Psoas muscle (tissue), 8 donors: ENCODE data around the gene CD3G. TPM values are rescaled to one million over a fixed set of nuclear protein-coding genes. Genes with fewer than 3 reads are reported as not detected.
"Not testable (repeated sequence)": the region's sequence is repeated elsewhere in the genome, so short reads cannot be mapped to it uniquely, and the experiment has no call there.

Experiments used
- ATAC-seq, 4 donors: fragments of 200-7000 bp; cut with Tn5 transposase; one replicate each; pipeline ENCODE4 v1.9.1; 2020; ENCODE audit warnings: moderate library complexity in 3 of 4, mild to moderate bottlenecking in 2 of 4
- DNase-seq, 2 donors: peaks; one replicate each; pipeline ENCODE4 v3.0.0-alpha.2; 2020
- H3K27ac ChIP-seq: fragments of 200-600 bp; one replicate; pipeline ENCODE4 v1.8.0; 2022
- H3K27me3 ChIP-seq, 3 donors: fragments of 200-600 bp in 1 of 3; one replicate each; pipeline versions ENCODE4 v1.6.1 to v1.8.0; 2013 to 2022; ENCODE audit warnings: low read length in 2 of 3, mild to moderate bottlenecking in 2 of 3, moderate library complexity in 1 of 3; ENCODE audit not compliant: insufficient read depth in 3 of 3
- H3K36me3 ChIP-seq, 2 donors: fragments of 200-600 bp in 1 of 2; one replicate each; pipeline versions ENCODE4 v1.6.1 to v1.8.0; 2013 to 2022; ENCODE audit warnings: low read depth in 1 of 2, mild to moderate bottlenecking in 1 of 2, moderate library complexity in 1 of 2; ENCODE audit not compliant: insufficient read depth in 1 of 2
- H3K4me1 ChIP-seq: fragments of 200-600 bp; one replicate; pipeline ENCODE4 v1.8.0; 2022
- H3K4me3 ChIP-seq: fragments of 200-600 bp; one replicate; pipeline ENCODE4 v1.8.0; 2022; ENCODE audit warnings: mild to moderate bottlenecking
- H3K9me3 ChIP-seq: fragments of 200-600 bp; one replicate; pipeline ENCODE4 v1.8.0; 2022
- CTCF ChIP-seq: fragments of 200-600 bp; IDR thresholded peaks from one replicate; pipeline ENCODE4 v1.8.0; 2022; ENCODE audit warnings: antibody characterized with exemption
- WGBS, 3 donors: extraction: QIAGEN DNeasy Blood & Tissue Kit; methylation state at CpG; one replicate each; pipeline versions ENCODE4 v1.1.6 to v1.1.7; 2013; 5-methylcytosine and 5-hydroxymethylcytosine counted together
- intact Hi-C, 2 donors: fragments of 100-400 bp; cut with DNase I; formaldehyde crosslinking; loops; one replicate each; pipeline versions ENCODE4 v1.11.0 to v1.14.2; 2022
- polyA plus RNA-seq, 3 donors: library from polyadenylated mRNA; stranded (reverse); fragments of 200-250 nt; gene quantifications; one replicate each; pipeline ENCODE4 v1.2.3, GENCODE V29; 2013
- total RNA-seq, 4 donors: library from RNA; stranded (reverse); fragmentation: NEBNext Ultra II Directional in 2 of 4; extraction: Animal tissue kit (Norgen Biotek cat#: 25700) in 2 of 4; gene quantifications; one replicate each; pipeline versions ENCODE4 v1.2.1 to v1.2.4, GENCODE V29; 2021 to 2023
- donor health status: healthy with polysubstance abuse.
- donor health status: DM: no; HTN: no; CAD: no; lungs with moderate emphysema.
- donor health status: Bipolar disorder and iron deficiency.
- donor health status: healthy.
- donor health status: DM: yes; HTN: yes; CAD: no.
- donor health status: DM: no; HTN: no; CAD: no.
- donor health status: DM: no; HTN: no; CAD: no.
- donor health status: DM: yes; HTN: yes; CAD: no.

The CD3G gene
- total and polyA plus RNA-seq, 7 donors = 0.01 to 0.71 (median 0.26) TPM

- WGBS, 3 donors = 54 to 66% (median 56%) methylated on average over 1 of the region's 1 CpG
- no peak for TF ChIP-seq CTCF
- DNase-seq (no peak), ATAC-seq (no peak)
- Histone ChIP-seq H3K36me3 (no peaks in the 10 kb centered on the region), H3K4me3 (no peak overlapping the region), H3K4me1 (no peaks in the 10 kb centered on the region), H3K27ac (no peak overlapping the region), H3K27me3 (peaks cover 0 to 5% (median 0%) of the 10 kb centered on the region in 3 donors), H3K9me3 (no peaks in the 10 kb centered on the region)
- intact Hi-C loops = no loop called here
Measured at GRCh38 chr11:118304227-118304567, 39.9 kb upstream of the CD3G start.

- DNase-seq (no peak), ATAC-seq (no peak)
- Histone ChIP-seq H3K27ac (no peak within 1 kb of the TSS), H3K27me3 (peaks cover 0 to 5% (median 0%) of the 10 kb centered on the region in 3 donors), H3K9me3 (no peaks in the 10 kb centered on the region), H3K4me3 (no peak within 1 kb of the TSS), H3K4me1 (no peaks in the 10 kb centered on the region), H3K36me3 (no peaks in the 10 kb centered on the region)
- intact Hi-C loops = no loop called here
- TF ChIP-seq CTCF = no peak
- 81% methylated on average over 8 of the region's 8 CpGs for WGBS, 3 donors
Measured at GRCh38 chr11:118304568-118305248, 39.4 kb upstream of the CD3G start, which contains the start of gene CD3E. Gene CD3E (plus strand): TSS chr11:118304730. CDS start chr11:118304953, 223 bp downstream.

GRCh38 chr11:118305726-118306125 is 38.4 kb upstream of the CD3G start:
- no peak for TF ChIP-seq CTCF
- intact Hi-C loops = no loop called here
- H3K4me1 ChIP-seq = no peaks in the 10 kb centered on the region
- no peaks in the 10 kb centered on the region for H3K9me3 ChIP-seq
- WGBS, 3 donors = 45 to 51% (median 46%) methylated on average over 8 of the region's 8 CpGs
- no peaks in the 10 kb centered on the region for H3K36me3 ChIP-seq
- no peak overlapping the region for H3K4me3 ChIP-seq
- H3K27me3 ChIP-seq = peaks cover 0 to 5% (median 0%) of the 10 kb centered on the region in 3 donors
- no peak for ATAC-seq
- no peak overlapping the region for H3K27ac ChIP-seq
- DNase-seq = no peak

- H3K4me1 ChIP-seq = no peaks in the 10 kb centered on the region
- H3K36me3 ChIP-seq = no peaks in the 10 kb centered on the region
- WGBS, 3 donors = 78 to 93% (median 78%) methylated on average over 2 of the region's 2 CpGs
- no peaks in the 10 kb centered on the region for H3K9me3 ChIP-seq
- intact Hi-C loops = no loop called here
- ATAC-seq = no peak
- H3K4me3 ChIP-seq = no peak overlapping the region
- TF ChIP-seq CTCF = no peak
- no peak for DNase-seq
- H3K27ac ChIP-seq = no peak overlapping the region
- peaks cover 0 to 5% (median 0%) of the 10 kb centered on the region in 3 donors for H3K27me3 ChIP-seq
Measured at GRCh38 chr11:118306556-118306955, 37.6 kb upstream of the CD3G start.

GRCh38 chr11:118308995-118309528 is 35.1 kb upstream of the CD3G start:
- H3K4me1 ChIP-seq, H3K27ac ChIP-seq, H3K9me3 ChIP-seq, intact Hi-C loops, DNase-seq, H3K4me3 ChIP-seq, ATAC-seq, H3K36me3 ChIP-seq: not testable (repeated sequence)
- WGBS, 3 donors = 84 to 89% (median 88%) methylated on average over 5 of the region's 5 CpGs
- H3K27me3 ChIP-seq = peaks cover 0 to 19% (median 2%) of the 10 kb centered on the region in 3 donors
